SH-SY5Y (cell line): ENCODE data around the gene RNGTT.

Source experiments
- GATA2 ChIP-seq: IDR thresholded peaks from 2 replicates; pipeline ENCODE4 v1.6.1; 2011; ENCODE audit warnings: mild to moderate bottlenecking, low read depth, low read length
- GATA3 ChIP-seq: IDR thresholded peaks from 2 replicates; pipeline ENCODE4 v1.6.1; 2011; ENCODE audit warnings: low read depth, mild to moderate bottlenecking, low read length, moderate library complexity

DNA sequence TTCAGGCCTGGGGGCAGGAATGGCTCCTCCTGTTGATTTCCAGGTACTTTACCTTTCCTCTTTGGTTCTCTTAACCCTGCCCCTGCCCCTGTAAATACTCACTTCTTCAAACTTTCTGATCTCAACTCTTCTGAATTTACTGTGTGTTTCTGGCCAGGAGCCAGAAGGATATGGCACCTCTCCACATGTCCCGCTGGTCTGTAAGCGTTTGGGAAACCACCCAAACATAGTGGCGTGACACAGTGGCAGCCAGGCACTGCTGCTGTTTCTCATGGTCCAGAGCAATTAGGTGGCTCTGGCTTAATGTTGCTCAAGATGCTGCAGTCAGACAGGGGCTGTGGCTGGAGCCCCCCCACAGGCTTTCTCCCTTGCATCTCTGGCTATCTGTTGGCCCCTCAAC, 374.5 kb downstream of the RNGTT start:
- TF ChIP-seq GATA3 (no peak), GATA2 (no peak)
